Colonic mucosa (tissue), 4 donors: ENCODE results near the gene NPRL2. TPM values are rescaled to one million over a fixed set of nuclear protein-coding genes. Genes with fewer than 3 reads are reported as not detected.
A peak's percentile ranks its signal among the peaks of the same experiment; 100 is the strongest.

Experiments used
- DNase-seq: peaks from one replicate; pipeline ENCODE4 v3.0.0-alpha.2; 2020
- H3K27ac ChIP-seq: fragments of 200-600 bp; one replicate; pipeline ENCODE4 v1.8.0; 2021
- H3K27me3 ChIP-seq: fragments of 200-600 bp; one replicate; pipeline ENCODE4 v1.8.0; 2021
- H3K36me3 ChIP-seq: fragments of 200-600 bp; one replicate; pipeline ENCODE4 v1.8.0; 2021
- H3K4me1 ChIP-seq: fragments of 200-600 bp; one replicate; pipeline ENCODE4 v1.8.0; 2021; ENCODE audit warnings: mild to moderate bottlenecking
- H3K4me3 ChIP-seq: fragments of 200-600 bp; one replicate; pipeline ENCODE4 v1.8.0; 2021
- H3K9ac ChIP-seq, 2 donors: one replicate each; pipeline ENCODE4 v1.7.0; 2013; ENCODE audit warnings: control low read depth in 2 of 2, low read depth in 2 of 2, low read length in 2 of 2
- H3K9me3 ChIP-seq: fragments of 200-600 bp; one replicate; pipeline ENCODE4 v1.8.0; 2021
- CTCF ChIP-seq: fragments of 200-600 bp; IDR thresholded peaks from one replicate; pipeline ENCODE4 v1.8.0; 2022; ENCODE audit warnings: antibody characterized with exemption, mild to moderate bottlenecking
- intact Hi-C: fragments of 100-400 bp; cut with DNase I; formaldehyde crosslinking; loops from one replicate; pipeline ENCODE4 v1.14.1; 2022
- total RNA-seq, 2 donors: library from RNA; stranded (reverse); fragmentation: NEBNext Ultra II Directional in 1 of 2; extraction: Animal tissue kit (Norgen Biotek cat#: 25700) in 1 of 2; gene quantifications; one replicate each; pipeline ENCODE4 v1.2.1, GENCODE V29; 2021
- donor health status: healthy.
- donor health status: DM: no; HTN: no; CAD: no.
- donor health status: DM: no; HTN: no; CAD: no.

NPRL2 gene
- total RNA-seq, 2 donors from 2014 or later: 23.2 to 29.6 TPM

- peak overlapping the region in 1 of 2 donors; percentile 44 for H3K9ac ChIP-seq
- H3K4me3 ChIP-seq: no peak overlapping the region
- H3K27me3 ChIP-seq: no peaks in the 10 kb centered on the region
- peaks cover 13% of the 10 kb centered on the region for H3K4me1 ChIP-seq
- H3K27ac ChIP-seq: peak overlapping the region; percentile 97
- H3K36me3 ChIP-seq: peaks cover 20% of the 10 kb centered on the region
- TF ChIP-seq CTCF: no peak
- no peak for DNase-seq
- no peaks in the 10 kb centered on the region for H3K9me3 ChIP-seq
- intact Hi-C loops: no loop called here
These were observed 16.1 kb downstream of the NPRL2 start for GRCh38 chr3:50334339-50335075.

- Histone ChIP-seq H3K4me1 (peaks cover 14% of the 10 kb centered on the region), H3K36me3 (peaks cover 20% of the 10 kb centered on the region), H3K9me3 (no peaks in the 10 kb centered on the region), H3K9ac (peak overlapping the region in 1 of 2 donors; percentile 44), H3K27ac (peak overlapping the region; percentile 97), H3K4me3 (no peak overlapping the region), H3K27me3 (no peaks in the 10 kb centered on the region)
- no peak for TF ChIP-seq CTCF
- DNase-seq: no peak
- intact Hi-C loops: no loop called here
These were observed 16.7 kb downstream of the NPRL2 start for GRCh38 chr3:50333744-50334328.

GRCh38 chr3:50331364-50331907 lies 19.1 kb downstream of the NPRL2 start:
- Histone ChIP-seq H3K9ac (no peak overlapping the region), H3K4me1 (peaks cover 26% of the 10 kb centered on the region), H3K4me3 (no peak overlapping the region), H3K27me3 (no peaks in the 10 kb centered on the region), H3K36me3 (peaks cover 20% of the 10 kb centered on the region), H3K9me3 (no peaks in the 10 kb centered on the region), H3K27ac (no peak overlapping the region)
- no peak for TF ChIP-seq CTCF
- no peak for DNase-seq
- intact Hi-C loops: no loop called here

GRCh38 chr3:50330330-50330729 lies 20.2 kb downstream of the NPRL2 start:
- H3K9me3 ChIP-seq: no peaks in the 10 kb centered on the region
- intact Hi-C loops: no loop called here
- no peak for DNase-seq
- H3K36me3 ChIP-seq: peaks cover 20% of the 10 kb centered on the region
- no peaks in the 10 kb centered on the region for H3K27me3 ChIP-seq
- H3K9ac ChIP-seq: no peak overlapping the region
- peaks cover 19% of the 10 kb centered on the region for H3K4me1 ChIP-seq
- no peak for TF ChIP-seq CTCF
- H3K4me3 ChIP-seq: no peak overlapping the region
- no peak overlapping the region for H3K27ac ChIP-seq

- Histone ChIP-seq H3K4me1 (peaks cover 13% of the 10 kb centered on the region), H3K27ac (peak within 1 kb of the TSS; percentile 83), H3K9me3 (no peaks in the 10 kb centered on the region), H3K9ac (peak within 1 kb of the TSS; percentile 90 to 94), H3K36me3 (peaks cover 20% of the 10 kb centered on the region), H3K27me3 (no peaks in the 10 kb centered on the region), H3K4me3 (peak within 1 kb of the TSS; percentile 97)
- DNase-seq: peak; percentile 98
- TF ChIP-seq CTCF: no peak
- intact Hi-C loops: loop anchor here (10.0 kb wide), 1 partner anchor 53 kb away; the partner anchor contains the start of gene LSMEM2
These were observed 22.5 kb downstream of the NPRL2 start, which contains the start of gene TUSC2 for GRCh38 chr3:50327943-50328691. TUSC2 (minus strand) TSS chr3:50328223; CDS start chr3:50328099, 124 bp downstream.
